Amniotic epithelial cell (primary cell): ENCODE measurements around the gene SHROOM3.
A peak's percentile ranks its signal among the peaks of the same experiment; 100 is the strongest.

Experiments used
- DNase-seq: peaks from one replicate; pipeline ENCODE4 v3.0.0-alpha.2; 2010; ENCODE audit warnings: low read depth

Gene SHROOM3

DNA sequence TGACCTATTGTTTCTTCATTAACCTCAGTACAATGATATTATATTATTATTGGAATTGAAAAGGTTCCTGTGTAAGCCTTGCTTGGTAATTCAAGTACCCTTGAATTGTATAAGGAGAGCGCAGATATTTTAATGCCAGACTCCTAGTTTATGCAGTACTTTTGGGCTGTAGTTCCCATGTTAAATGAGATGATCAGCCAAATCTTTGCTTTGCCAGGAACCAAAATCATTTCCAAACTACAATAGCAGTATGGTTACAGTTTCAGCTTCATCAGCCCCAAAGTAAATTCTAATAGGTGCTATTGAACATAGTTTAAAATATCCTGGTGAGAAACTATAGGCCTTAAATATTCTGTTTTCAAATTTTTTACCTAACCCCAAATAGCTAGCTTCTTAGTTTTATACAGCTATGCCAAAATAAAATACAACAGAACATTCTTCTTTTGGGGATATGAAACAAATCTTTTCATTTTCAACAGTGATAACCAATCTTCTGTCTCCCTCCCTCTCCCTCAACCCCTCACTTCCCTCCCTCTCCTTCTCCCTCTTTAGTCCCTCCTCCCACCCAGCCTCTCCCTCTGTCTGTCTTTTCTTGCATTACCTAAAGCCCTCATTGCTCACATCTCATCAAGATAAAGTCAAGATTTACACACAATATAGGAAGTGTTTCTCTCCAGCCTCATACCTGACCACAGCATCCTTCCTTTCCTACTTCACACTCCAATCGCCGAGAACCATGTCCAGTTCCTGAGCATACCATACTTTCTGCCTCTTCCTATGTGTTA lies 190.1 kb downstream of the SHROOM3 start:
- no peak for DNase-seq

GRCh38 chr4:76626686-76627465 lies 191.8 kb downstream of the SHROOM3 start:
- DNase-seq, result no peak

DNA sequence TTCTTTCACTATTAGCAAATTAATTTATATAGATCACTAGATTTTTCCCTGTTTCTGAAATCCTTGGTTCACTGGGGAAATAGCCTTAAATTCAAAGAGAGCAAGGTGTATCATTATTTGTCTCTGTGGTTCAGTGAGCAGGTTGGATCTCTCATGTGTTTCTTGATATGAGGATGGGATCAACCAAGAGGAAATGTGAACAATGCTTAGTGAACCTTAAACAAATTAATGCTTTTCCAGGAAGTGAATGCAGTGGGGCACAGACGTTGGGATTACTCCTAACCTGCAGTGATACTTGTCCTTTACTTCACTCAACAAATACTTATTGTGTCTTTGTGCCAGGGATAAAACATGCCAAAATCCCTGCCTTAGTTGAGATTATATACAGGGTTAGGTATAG lies 193.2 kb downstream of the SHROOM3 start:
- no peak for DNase-seq

- no peak for DNase-seq
Observed at GRCh38 chr4:76630741-76631140, 195.7 kb downstream of the SHROOM3 start.

DNA sequence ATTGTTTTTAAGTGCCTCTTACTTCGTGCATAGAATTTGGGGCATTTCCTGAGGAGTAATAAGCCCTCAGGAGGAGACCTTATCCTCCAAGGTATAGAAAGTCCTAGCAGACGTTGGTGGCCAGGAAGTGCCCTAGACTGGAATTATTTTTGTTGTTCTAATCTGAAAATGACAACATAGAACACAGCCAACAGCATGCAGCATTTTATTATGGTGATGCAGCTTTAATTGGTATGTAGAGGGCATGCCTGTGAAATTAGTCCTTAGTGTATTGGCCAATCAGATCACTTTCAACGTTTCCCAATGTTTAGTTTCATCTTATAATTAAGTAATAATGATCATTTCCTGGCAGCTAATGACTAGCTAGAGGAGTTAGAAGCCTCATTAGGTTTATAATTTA lies 199.2 kb downstream of the SHROOM3 start:
- DNase-seq, result peak; percentile 82

GRCh38 chr4:76637712-76638361 lies 202.8 kb downstream of the SHROOM3 start:
- DNase-seq, result no peak

GRCh38 chr4:76639288-76639687 lies 204.3 kb downstream of the SHROOM3 start:
- no peak for DNase-seq

- DNase-seq, result no peak
Observed at GRCh38 chr4:76640353-76640910, 205.4 kb downstream of the SHROOM3 start.

- DNase-seq, result no peak
Observed at GRCh38 chr4:76641351-76641750, 206.3 kb downstream of the SHROOM3 start.

DNA sequence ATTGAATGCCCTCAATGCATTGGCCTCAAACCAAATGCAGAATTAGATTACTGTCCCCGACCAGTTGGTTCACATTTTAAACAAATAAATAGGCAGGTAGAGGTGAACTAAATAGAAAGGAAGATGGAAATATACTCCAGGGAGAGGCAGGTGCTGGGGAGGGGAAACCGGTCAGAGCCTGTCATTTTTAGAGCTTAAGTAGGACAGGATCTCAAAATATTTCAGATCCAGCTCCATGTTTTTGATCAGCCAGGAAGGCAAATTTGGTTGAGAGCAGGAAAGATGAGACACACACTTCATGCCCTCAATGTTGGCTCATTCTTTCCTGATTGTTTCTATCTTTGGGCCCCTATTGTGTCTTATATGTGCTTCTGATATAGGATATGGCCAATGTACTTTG lies 206.7 kb downstream of the SHROOM3 start:
- no peak for DNase-seq

DNA sequence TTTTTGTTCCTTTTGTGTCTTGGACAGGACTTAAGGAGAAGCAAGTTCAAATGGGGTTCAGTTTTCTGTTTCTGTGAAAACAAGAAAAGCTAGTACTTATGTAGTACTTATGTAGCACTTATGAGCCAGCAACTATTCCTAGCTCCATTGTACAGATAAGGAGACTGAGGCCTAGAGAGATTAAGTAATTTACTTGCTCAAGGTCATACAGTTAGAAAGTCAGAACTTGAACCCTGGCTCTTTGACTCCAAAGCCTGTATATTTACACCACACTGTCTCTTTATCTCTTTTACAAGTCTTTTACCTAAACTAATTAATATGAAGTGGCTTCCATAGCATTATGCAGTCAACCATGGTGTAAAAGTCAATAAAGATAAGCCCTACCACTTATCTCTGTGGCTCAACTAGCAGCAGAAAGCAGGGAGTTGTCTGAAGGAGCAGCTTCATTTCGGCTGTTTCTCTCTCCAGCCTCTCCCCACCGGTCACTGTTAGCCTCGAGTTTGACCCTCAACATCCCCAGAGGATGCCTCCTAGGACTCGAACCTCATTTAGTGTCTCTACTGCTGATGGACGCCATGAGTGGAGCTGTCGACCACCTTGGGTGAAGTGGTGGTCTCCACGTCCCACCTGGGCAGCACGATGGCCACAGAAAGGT lies 209.9 kb downstream of the SHROOM3 start:
- DNase-seq, result no peak

DNA sequence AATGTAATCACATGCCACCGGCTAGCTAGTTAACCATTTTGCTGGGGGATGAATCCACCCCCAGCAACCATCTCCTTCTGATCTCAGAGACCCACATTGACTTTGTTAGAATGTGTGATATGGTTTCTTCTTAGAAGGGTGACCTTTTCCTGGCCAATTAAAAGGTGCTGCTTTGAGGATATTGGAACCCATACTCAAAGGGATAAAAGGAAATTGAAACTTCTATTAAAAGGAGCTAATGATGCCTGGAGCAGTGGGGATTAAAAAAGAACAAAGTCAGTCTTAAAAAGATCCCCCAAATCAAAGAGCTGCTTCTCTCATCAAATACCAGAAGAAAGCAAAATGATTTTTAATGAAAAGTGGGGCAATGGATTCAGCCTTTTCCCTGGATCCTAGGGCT lies 214.1 kb downstream of the SHROOM3 start:
- DNase-seq, result no peak

DNA sequence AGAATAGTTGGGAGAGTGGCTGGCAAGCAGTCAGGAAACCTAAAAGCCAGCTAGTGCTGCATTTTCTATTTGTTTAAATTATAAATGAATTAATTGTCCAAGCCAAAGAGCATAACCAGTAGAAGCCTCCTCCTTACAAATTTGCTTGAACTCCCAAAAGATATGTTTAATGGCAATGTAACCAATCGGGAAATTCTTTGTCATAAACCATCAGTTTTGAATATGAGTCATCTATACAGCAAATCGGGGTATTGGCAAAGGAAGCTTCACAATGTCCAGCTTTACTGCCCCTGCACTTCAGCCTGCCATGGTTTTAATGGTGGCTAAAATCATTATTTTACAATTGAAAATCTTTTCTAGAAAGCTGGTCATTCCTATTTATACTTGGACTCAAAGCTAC lies 216.6 kb downstream of the SHROOM3 start:
- DNase-seq, result no peak

DNA sequence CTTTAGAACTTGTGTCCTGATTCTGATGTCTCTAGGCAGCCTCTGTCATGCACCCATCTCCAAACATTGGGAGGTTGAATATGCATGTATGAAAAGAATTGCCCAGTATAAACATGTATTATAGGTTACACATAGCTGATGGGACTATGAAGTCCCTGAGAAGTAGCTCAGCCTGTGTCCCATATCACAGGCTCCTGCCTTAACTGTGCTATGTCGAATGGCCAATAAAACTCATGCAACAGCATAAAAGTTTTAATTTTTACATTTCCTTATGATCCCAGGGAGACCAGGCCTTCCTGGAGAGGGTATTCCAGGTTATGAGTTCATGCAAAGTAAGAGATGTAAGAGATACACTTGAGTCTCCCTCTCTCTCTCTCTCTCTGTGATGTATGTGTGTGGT lies 217.4 kb downstream of the SHROOM3 start:
- no peak for DNase-seq

DNA sequence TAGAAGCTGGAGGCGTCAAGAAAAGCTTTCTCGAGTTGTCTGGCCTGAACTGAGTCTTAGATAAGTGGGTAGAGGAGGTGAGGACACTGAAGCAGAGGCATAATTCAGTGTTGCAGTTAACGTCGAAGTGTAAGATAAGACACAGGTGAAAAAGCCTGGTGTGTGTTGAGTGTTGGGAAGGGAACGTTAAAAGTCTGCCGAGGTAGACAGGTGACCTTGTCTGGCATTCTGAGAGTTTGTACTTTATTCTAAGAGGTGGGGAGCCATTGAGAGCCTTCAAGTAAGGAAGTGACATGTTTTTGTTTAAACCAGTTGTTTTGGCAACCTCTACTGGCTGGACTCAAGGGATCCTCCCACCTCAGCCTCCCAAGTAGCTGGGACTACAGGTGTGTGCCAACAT lies 219.1 kb downstream of the SHROOM3 start:
- DNase-seq, result no peak

GRCh38 chr4:76654791-76655190 lies 219.8 kb downstream of the SHROOM3 start:
- DNase-seq, result peak; percentile 12

- DNase-seq, result no peak
Observed at GRCh38 chr4:76655566-76656479, 220.8 kb downstream of the SHROOM3 start.

DNA sequence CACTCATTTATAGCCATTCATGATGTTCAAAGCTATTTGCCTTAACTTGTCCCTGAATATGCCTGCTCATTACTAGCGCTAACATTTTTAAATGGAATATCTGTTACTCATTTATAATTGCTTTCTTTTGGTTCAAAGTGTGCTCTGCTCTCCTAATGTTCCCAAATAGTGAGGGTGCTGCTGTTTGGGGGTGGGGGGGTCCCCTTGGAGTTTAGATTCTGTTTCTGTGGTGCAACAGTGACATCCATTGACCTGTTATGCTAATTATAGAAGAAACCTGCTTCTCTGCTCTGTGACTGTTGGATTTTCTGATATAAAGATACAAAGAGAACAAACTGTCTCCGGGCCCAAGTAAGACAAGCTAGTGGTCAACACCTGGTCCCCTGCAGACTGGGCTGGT lies 222.4 kb downstream of the SHROOM3 start:
- DNase-seq, result no peak

GRCh38 chr4:76658231-76659102 lies 223.4 kb downstream of the SHROOM3 start:
- DNase-seq, result peak; percentile 58

DNA sequence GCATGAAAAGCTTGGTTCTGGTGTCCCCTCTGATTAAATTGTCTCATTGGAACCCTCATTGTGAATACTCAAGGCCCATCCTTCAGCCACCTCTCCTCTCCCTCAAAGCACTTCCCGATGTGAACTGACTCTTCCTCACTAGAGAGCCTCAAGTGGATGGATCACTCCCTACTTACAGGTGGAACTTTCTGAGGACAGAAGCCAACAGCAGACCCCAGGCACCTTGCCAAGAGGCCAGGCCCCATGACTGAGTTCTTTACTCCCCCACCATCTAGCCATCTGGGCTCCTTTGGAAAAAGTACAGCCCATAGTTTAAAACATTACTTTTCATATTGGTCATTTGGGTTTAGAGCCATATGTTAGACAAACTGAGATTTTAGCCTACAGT lies 224.1 kb downstream of the SHROOM3 start:
- DNase-seq, result peak; percentile 16
